Pancreas (tissue), 10 donors: ENCODE results near the gene DDX39A. TPM values are rescaled to one million over a fixed set of nuclear protein-coding genes. Genes with fewer than 3 reads are reported as not detected.

Source experiments
- ATAC-seq, 4 donors: fragments of 200-7000 bp; cut with Tn5 transposase; one replicate each; pipeline versions ENCODE4 v1.8.0 to v1.9.1; 2020; ENCODE audit warnings: mild to moderate bottlenecking in 4 of 4, moderate library complexity in 4 of 4
- DNase-seq, 6 donors: peaks; one replicate each; pipeline ENCODE4 v3.0.0-alpha.2; 2020
- FAIRE-seq: peaks from 2 replicates; lab custom pipeline; 2012; peaks lifted over from hg19 to GRCh38; lab: Jason Lieb, UNC
- H3K27ac ChIP-seq, 4 donors: fragments of 200-600 bp; sonication (generic); 1 replicate in 3 of 4; 2 replicates in 1 of 4; pipeline versions ENCODE4 v1.5.0 to v1.8.0; 2020
- H3K27me3 ChIP-seq, 4 donors: fragments of 200-600 bp; one replicate each; pipeline ENCODE4 v1.8.0; 2021
- H3K36me3 ChIP-seq, 3 donors: fragments of 200-600 bp; sonication (generic) in 1 of 3; one replicate each; pipeline versions ENCODE4 v1.5.0 to v1.8.0; 2020 to 2021
- H3K4me1 ChIP-seq, 3 donors: fragments of 200-600 bp; one replicate each; pipeline ENCODE4 v1.8.0; 2021
- H3K4me3 ChIP-seq, 4 donors: fragments of 200-600 bp; sonication (generic) in 2 of 4; one replicate each; pipeline versions ENCODE4 v1.5.0 to v1.8.0; 2020 to 2021
- H3K9me3 ChIP-seq, 4 donors: fragments of 200-600 bp; one replicate each; pipeline ENCODE4 v1.8.0; 2021
- CTCF ChIP-seq, 4 donors: fragments of 200-600 bp; sonication (generic) in 3 of 4; IDR thresholded peaks; one replicate each; pipeline versions ENCODE4 v1.5.0 to v1.8.0; 2021; ENCODE audit warnings: antibody characterized with exemption in 4 of 4
- WGBS, 2 donors: extraction: QIAGEN DNeasy Blood & Tissue Kit; methylation state at CpG; one replicate each; pipeline ENCODE4 v1.1.7; 2013; 5-methylcytosine and 5-hydroxymethylcytosine counted together
- intact Hi-C, 3 donors: fragments of 100-400 bp; cut with DNase I; formaldehyde crosslinking; loops; one replicate each; pipeline versions ENCODE4 v1.11.1 to v1.14.2; 2022
- polyA plus RNA-seq, 2 donors: library from polyadenylated mRNA; stranded (reverse); fragments of 200-250 nt; gene quantifications; one replicate each; pipeline ENCODE4 v1.2.3, GENCODE V29; 2013
- total RNA-seq, 6 donors: library from RNA; stranded (reverse); fragmentation: NEBNext Ultra II Directional in 4 of 6; extraction: Animal tissue kit (Norgen Biotek cat#: 25700) in 4 of 6; gene quantifications; one replicate each; pipeline versions ENCODE4 v1.2.1 to v1.2.4, GENCODE V29; 2021 to 2023
- donor health status: healthy with polysubstance abuse.
- donor health status: DM: no; HTN: no; CAD: no; lungs with moderate emphysema.
- donor health status: DM: no; HTN: no; CAD: no.
- donor health status: control.
- donor health status: control.
- donor health status: Bipolar disorder and iron deficiency.
- donor health status: DM: yes; HTN: yes; CAD: no.
- donor health status: DM: no; HTN: no; CAD: no.
- donor health status: DM: no; HTN: no; CAD: no.
- donor health status: DM: yes; HTN: yes; CAD: no.

The DDX39A gene
- total and polyA plus RNA-seq, 8 donors, result 9.3 to 86.6 (median 19.6) TPM

- intact Hi-C loops, result no loop called here
- TF ChIP-seq CTCF (IDR thresholded peaks at IDR 0.05), result no peak
- 93% methylated on average over 16 of the region's 16 CpGs for WGBS, 2 donors
- FAIRE-seq (no peak), DNase-seq (no peak), ATAC-seq (peak in 1 of 4 donors; percentile 18)
- Histone ChIP-seq H3K27me3 (no peaks in the 10 kb centered on the region), H3K9me3 (no peaks in the 10 kb centered on the region), H3K36me3 (peaks cover 0 to under 1% (median 0%) of the 10 kb centered on the region in 3 donors), H3K27ac (no peak overlapping the region), H3K4me1 (no peaks in the 10 kb centered on the region), H3K4me3 (no peak overlapping the region)
These were observed 23.3 kb downstream of the DDX39A start for GRCh38 chr19:14395710-14396336.

- TF ChIP-seq CTCF (IDR thresholded peaks at IDR 0.05), result no peak
- Histone ChIP-seq H3K27me3 (no peaks in the 10 kb centered on the region), H3K27ac (no peak overlapping the region), H3K36me3 (peaks cover 0 to 5% (median 3%) of the 10 kb centered on the region in 3 donors), H3K4me1 (no peaks in the 10 kb centered on the region), H3K9me3 (no peaks in the 10 kb centered on the region), H3K4me3 (no peak overlapping the region)
- FAIRE-seq (no peak), DNase-seq (no peak), ATAC-seq (no peak)
- intact Hi-C loops, result no loop called here
- WGBS, 2 donors, result 88 to 91% methylated on average over 9 of the region's 9 CpGs
These were observed 23.9 kb downstream of the DDX39A start for GRCh38 chr19:14395262-14395661.

DNA sequence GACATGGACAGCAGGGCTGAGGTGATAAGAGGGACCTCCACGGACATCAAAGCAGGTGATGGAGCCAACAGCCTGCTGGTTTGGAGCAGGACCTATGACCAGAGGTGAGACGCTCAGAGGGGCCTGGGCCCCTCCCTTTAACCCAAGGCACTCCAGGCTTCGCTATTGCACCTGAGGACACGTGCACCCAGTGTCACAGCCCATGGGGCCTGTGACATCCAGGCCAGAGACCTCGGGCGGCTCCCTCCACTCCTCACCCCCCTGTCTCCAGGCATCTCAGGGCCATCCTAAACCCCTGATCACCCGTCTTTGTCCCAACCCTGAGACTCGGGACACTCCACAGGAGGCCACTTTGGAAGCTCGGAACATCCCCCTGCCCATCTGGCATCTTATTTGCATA, 25.0 kb downstream of the DDX39A start:
- no peak for FAIRE-seq

DNA sequence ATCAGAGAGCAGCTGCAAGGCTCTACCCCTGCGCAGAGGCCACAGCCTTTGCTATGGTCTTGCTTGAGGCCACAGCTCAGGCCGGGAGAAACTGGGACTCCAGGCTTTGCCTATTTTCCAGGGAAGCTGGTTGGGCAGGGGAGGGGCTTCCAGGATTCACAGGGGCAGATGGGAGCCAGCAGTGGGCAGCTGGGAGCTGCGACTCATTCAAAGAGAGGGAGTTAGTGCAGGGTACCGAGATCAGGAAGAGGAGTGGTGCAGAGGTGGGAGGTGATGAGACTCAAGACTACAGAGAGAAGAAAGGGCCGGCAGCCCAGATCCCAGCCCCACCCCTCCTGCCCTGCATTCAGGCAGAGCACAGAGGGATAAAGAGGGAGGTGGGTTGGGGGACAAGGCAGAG, 25.8 kb downstream of the DDX39A start:
- FAIRE-seq, result no peak
- ATAC-seq, result no peak
- WGBS, 2 donors, result 79 to 80% methylated on average over 5 of the region's 5 CpGs
- H3K27me3 ChIP-seq, result no peaks in the 10 kb centered on the region
- H3K9me3 ChIP-seq, result no peaks in the 10 kb centered on the region
- DNase-seq, result no peak
- H3K27ac ChIP-seq, result no peak overlapping the region
- peaks cover 0 to 5% (median 3%) of the 10 kb centered on the region in 3 donors for H3K36me3 ChIP-seq
- intact Hi-C loops, result no loop called here
- no peaks in the 10 kb centered on the region for H3K4me1 ChIP-seq
- no peak for TF ChIP-seq CTCF (IDR thresholded peaks at IDR 0.05)
- H3K4me3 ChIP-seq, result no peak overlapping the region

More for the DNA sequence above, 25.0 kb downstream of the DDX39A start:
- 89 to 94% methylated on average over 9 of the region's 9 CpGs for WGBS, 2 donors
- Histone ChIP-seq H3K9me3 (no peaks in the 10 kb centered on the region), H3K4me1 (no peaks in the 10 kb centered on the region), H3K36me3 (peaks cover 0 to 5% (median 3%) of the 10 kb centered on the region in 3 donors), H3K4me3 (no peak overlapping the region), H3K27ac (no peak overlapping the region), H3K27me3 (no peaks in the 10 kb centered on the region)
- intact Hi-C loops, result no loop called here
- TF ChIP-seq CTCF (IDR thresholded peaks at IDR 0.05), result no peak
- DNase-seq, result no peak
- ATAC-seq, result no peak

DNA sequence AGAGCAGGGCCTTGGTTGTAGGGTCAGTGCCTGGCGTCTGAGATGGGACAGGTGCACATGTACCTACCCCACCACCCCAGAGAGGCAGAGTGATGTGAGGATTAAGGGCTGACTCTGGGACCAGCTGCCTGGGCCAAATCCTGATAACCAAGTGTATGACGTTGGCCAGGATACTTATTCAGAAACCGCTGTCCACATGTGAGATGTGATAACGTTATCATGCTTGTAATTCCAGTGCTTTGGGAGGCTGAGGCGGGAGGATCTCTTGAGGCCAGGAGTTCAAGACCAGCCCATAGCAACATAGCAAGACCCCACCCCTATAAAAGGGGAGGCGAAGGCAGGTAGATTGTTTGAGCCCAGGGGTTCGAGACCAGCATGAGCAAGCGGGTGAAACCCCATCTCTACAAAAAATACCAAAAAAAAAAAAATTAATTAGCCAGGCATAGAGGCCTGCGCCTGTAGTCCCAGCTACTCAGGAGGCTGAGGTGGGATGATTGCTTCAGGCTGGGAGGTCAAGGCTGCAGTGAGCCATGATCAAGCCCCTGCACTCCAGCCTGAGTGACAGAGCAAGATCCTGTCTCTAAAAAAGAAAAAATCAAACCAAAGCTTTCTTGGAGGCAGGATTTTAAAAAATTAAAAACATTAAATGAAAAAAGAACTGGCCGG, 27.9 kb downstream of the DDX39A start:
- intact Hi-C loops, result no loop called here
- no peak for FAIRE-seq
- Histone ChIP-seq H3K9me3 (no peaks in the 10 kb centered on the region), H3K4me1 (no peaks in the 10 kb centered on the region), H3K27ac (no peak overlapping the region), H3K36me3 (peaks cover 0 to 5% (median 3%) of the 10 kb centered on the region in 3 donors), H3K27me3 (no peaks in the 10 kb centered on the region), H3K4me3 (no peak overlapping the region)
- DNase-seq, result no peak
- ATAC-seq, result no peak
- TF ChIP-seq CTCF (IDR thresholded peaks at IDR 0.05), result no peak
- WGBS, 2 donors, result 89% methylated on average over 10 of the region's 10 CpGs
